Adrenal gland (tissue), 5 donors: Measurements from ENCODE around the gene NBDY.

ENCODE experiments used
- CTCF ChIP-seq, 6 experiments: fragments of 450-650 bp in 4 of 6; fragments of 200-600 bp in 2 of 6; sonication (generic) in 1 of 6; IDR thresholded peaks; 1 replicate in 5 of 6; 2 replicates in 1 of 6; pipeline versions ENCODE4 v1.5.1 to v1.8.0; 2016 to 2021; ENCODE audit warnings: antibody characterized with exemption in 6 of 6, mild to moderate bottlenecking in 2 of 6, moderate library complexity in 1 of 6
- POLR2A ChIP-seq, 2 donors: fragments of 450-650 bp; IDR thresholded peaks; one replicate each; pipeline ENCODE4 v1.6.1; 2017; ENCODE audit warnings: antibody characterized with exemption in 2 of 2, mild to moderate bottlenecking in 2 of 2, moderate library complexity in 1 of 2
- donor health status: DM: no; HTN: no; CAD: no.

GRCh38 chrX:56804867-56805266, 75.8 kb downstream of the NBDY start:
- TF ChIP-seq CTCF (IDR thresholded peaks at IDR 0.05), result no peak
- TF ChIP-seq POLR2A (IDR thresholded peaks at IDR 0.05), result no peak
